GM18505 (cell line): ENCODE data around the gene TRPC4.

ENCODE experiments used
- ATAC-seq: cut with Tn5 transposase; IDR thresholded peaks from one replicate; pipeline ENCODE4 v1.9.1; 2021; ENCODE audit not compliant: unreplicated experiment
- POLR2A ChIP-seq: IDR thresholded peaks from 4 replicates; pipeline ENCODE4 v1.6.1; 2011; ENCODE audit warnings: borderline replicate concordance; ENCODE audit not compliant: insufficient read depth, insufficient read length; ENCODE audit errors: extremely low read depth

The TRPC4 gene

DNA sequence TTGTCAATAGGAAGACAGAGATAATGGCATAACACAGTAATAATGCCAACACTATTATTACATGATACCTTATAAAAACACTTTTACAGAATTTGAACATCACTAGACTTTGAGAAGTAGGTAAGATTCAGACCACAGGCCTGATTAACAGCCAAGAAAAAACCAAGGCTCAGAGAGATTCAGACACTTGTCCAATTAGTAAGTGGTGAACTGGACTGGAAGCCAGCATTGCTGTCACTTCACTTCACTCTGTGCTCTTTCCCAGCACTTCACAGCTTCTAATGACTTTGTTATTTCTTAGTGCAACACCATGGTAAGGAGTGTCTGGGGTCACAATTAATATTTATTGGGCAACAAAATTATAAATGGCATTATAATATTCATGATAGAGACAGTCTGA is 91.9 kb downstream of the TRPC4 start:
- TF ChIP-seq POLR2A, result no peak
- no peak for ATAC-seq

DNA sequence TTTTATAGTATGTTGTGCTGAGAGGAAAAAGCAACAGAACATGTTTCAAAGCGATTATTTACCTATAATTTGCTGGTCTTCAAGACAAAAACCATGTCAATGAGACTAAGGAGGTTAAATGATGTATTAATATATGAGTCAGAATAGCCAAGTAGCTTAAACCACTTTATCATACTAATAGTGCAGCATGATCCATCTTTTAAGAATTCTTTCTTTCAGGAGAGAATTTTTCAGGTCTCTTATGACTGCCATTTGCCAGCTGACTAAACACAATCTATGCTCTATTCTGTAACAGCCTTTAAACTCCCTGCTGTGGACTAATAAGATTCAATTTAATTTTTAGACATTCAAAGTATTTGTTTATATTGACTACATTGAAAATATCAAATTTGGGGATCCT is 93.7 kb downstream of the TRPC4 start:
- no peak for TF ChIP-seq POLR2A
- no peak for ATAC-seq

DNA sequence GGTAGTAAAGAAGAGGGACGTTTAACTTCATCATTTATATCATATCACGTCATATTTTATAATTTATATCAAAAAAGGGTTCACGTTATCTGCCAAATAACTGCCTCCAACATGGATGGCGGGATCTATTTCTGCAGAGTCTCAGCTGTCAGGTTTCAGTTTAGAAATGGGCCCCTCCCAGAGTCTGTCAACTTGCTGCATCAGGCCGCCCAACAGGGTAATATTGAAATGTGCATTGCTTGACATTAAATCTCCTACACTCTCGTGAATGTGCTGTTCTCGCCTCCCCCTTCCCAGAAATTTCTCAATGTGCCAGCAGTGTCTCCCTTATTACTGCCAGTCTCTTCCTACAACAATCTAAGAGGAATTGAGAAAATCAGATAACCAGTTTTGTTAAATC is 96.9 kb downstream of the TRPC4 start:
- ATAC-seq, result no peak
- TF ChIP-seq POLR2A, result no peak

DNA sequence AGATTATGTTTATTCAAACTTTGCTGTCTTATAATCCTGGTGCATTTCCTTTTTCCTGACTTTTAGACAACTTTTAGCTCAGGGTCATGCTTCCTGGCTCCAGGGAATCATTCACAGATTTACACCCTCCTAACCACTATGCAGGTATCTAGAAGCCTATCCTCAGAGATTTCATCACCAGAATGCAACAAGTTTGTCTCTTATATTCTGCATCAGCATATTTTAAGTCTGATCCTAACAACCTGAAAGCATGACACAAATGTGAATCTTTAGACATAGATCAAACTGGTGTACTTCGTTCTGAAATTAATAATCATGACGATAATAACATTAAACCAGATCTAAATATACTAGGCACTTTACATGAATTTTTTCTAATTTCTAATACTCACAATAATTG is 100.0 kb downstream of the TRPC4 start:
- ATAC-seq, result no peak
- TF ChIP-seq POLR2A, result no peak

DNA sequence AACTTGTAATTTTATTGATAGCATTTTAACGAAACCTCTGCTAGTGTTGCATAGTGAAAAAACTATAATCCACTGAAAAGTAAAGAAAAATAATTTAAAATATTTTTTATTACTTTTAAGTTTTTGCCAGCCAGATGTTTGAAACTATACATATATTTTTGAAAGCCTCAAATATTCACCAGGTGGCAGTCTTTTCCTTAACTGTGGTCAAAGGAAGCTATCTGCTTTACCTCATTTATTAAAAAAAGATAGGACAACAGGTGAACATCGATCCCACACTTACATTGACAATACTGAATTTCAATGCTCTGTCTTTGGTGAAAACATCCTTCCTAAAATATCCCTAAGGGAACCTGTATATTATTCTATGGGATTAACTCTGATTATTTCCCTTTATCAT is 100.5 kb downstream of the TRPC4 start:
- TF ChIP-seq POLR2A, result no peak
- no peak for ATAC-seq

DNA sequence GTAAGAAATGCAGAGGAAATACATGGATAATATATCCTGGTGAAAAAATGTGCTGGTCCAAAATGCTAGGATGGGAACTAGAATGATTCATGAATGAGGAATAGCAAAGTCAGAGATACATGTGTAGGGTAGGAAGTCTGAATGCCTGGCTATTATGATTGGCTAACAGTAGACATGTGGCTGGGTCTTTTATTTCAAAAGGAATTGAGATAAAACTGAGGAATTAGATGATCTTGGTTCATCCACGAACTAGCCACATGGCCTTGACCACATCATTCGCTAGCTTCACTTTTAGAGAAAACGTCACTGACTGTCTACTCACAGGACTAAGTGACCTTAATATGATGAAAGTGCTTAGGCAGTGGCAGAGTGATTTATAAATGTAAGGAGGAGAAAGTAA is 103.1 kb downstream of the TRPC4 start:
- no peak for TF ChIP-seq POLR2A
- no peak for ATAC-seq

DNA sequence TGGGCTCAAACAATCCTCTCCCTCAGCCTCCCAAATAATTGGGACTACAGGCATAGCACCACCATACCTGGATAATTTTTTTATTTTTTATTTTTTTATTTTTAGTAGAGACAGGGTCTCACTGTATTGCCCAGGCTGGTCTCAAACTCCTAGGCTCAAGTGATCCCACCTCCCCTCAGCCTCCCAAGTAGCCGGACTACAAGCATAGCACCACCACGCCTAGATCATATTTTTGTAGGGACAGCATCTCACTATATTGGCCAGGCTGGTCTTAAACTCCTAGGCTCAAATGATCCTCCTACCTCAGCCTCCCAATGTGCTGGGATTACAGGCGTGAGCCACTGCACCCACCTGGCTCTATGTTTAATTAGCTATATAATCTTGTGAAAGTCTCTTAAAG is 114.2 kb downstream of the TRPC4 start:
- no peak for ATAC-seq

DNA sequence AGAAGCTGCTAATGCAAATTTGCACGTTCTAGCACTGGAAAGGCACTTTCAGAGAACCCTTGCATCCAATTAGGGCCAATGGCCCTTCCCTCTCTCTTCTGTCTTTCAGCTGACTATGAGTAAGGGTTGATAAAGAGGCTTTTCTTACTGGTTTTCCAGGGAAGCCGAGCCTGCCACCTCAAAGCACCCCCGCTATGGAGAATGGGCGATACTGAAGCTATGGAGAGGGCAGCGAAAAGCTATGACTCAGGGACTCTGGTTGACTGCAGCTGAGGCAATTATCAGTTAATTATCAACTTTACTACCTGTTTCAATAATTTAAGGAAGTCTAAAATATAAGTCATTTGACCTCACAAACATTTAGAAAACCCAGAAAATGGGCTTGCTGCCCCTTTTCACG is 115.8 kb downstream of the TRPC4 start:
- no peak for ATAC-seq

More for the DNA sequence above, 114.2 kb downstream of the TRPC4 start:
- TF ChIP-seq POLR2A, result no peak

DNA sequence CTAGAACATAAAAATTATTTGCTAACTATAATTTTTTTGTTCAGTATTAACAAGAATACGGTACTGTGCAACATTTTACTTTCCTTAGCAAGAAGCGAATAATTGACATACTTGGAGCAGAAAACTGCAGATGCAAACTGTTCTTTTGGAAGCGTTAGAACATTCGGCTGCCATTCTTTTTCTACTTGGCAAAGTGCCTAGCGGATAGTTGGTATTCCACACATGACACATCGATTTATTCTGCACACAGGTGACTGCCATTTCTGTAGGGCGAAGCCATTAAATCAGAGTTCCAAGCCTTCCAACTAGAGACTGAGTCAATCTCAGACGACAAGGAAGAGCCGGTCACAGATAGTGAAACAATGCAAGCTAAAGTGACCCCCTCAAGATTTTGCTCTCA is 117.4 kb downstream of the TRPC4 start:
- TF ChIP-seq POLR2A, result no peak
- ATAC-seq, result no peak

More for the DNA sequence above, 115.8 kb downstream of the TRPC4 start:
- no peak for TF ChIP-seq POLR2A

DNA sequence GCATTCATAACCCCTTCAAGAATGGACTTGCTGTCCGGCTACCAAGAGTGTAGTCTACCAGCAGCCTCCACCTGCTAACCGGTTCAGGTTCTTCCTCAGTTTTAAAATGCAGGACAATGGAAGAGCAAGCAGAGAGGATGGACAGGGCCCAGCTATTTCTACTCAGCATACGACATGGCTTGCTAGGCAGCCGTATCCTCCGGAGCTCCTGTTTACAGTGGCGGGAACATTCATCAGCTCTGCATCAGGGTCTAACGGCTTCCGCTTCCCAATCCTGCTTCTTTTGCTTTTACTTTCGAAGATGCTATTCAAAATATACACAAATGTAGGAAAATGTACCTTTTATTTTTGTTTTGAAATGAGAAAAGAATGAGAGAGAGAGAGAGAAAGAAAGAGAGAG is 118.5 kb downstream of the TRPC4 start:
- no peak for ATAC-seq

DNA sequence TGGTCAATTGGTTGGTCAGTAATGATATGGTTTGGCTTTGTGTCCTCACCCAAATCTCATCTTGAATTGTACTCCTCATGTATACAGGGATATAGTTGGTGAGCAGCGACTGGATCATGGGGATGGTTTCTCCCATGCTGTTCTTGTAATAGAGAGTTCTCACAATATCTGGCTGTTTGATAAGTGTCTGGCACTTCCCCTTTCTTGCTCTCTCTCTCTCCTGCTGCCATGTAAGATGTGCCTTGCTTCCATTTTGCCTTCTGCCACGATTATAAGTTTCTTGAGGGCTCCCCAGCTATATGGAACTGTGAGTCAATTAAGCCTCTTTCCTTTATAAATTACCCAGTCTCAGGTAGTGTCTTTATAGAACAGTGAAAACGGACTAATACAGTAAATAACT is 120.7 kb downstream of the TRPC4 start:
- no peak for ATAC-seq
- no peak for TF ChIP-seq POLR2A

More for the DNA sequence above, 118.5 kb downstream of the TRPC4 start:
- no peak for TF ChIP-seq POLR2A

DNA sequence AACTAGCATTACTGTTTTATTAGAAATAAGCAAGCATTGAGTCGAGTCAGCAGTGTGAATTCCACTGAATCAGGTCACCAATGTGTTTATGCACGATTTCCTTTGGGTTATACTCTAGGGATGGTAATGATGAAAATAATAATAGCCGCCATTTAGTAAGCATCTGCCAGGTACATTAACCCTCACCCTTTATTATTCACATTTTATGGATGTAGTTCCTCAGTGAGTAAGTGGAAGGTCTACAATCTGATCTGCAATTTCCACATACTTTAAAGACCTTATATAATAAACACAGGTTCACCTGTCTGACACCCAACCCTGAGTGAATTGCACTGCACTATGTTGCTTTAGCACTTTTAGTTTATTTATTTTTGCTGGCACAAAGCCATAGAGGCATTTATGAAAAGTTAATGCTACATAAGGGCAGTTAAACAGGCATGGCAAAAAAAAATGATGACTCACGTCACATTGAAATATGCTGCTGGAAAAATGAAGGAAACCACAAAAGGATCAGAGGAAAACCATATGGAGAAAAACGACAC is 122.4 kb downstream of the TRPC4 start:
- no peak for TF ChIP-seq POLR2A
- no peak for ATAC-seq

DNA sequence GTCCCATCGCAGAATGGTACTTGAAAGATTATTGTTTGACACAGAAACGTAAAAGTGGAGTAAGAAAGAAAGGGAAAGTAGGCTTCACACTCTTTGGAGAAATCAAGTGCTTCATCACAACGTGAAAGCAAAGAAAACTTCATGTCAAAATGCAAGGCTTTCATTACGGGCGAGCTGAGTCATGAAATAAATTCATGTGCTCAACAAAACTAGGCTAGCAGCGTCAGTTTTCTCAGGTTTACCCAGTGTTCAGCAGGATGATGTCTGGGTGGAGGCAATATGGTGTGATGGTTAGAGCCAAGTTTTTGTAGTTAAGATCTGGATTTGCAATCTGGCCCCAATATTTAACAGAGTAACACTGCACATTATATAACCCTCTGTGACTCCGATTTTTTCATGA is 128.0 kb downstream of the TRPC4 start:
- no peak for TF ChIP-seq POLR2A
- ATAC-seq, result no peak

DNA sequence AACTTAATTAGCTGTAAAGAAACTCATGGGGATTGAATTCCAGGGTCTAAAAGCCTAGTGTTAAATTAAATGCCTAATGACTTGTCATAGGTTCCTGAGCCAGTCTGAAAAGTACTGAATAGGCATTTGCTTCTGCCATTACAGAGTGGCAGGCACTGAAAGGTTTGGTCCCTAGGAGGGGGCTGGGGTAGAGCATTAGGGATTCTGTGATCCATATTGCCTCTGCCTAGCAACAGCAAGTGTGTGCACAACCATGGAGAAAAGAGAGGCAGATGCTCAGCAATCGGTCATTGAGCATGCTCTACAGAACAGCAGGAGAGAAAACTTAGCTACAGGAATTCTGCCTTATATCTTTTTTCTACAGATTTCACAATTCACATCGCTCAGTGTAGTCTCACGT is 133.5 kb downstream of the TRPC4 start:
- no peak for TF ChIP-seq POLR2A
- no peak for ATAC-seq

DNA sequence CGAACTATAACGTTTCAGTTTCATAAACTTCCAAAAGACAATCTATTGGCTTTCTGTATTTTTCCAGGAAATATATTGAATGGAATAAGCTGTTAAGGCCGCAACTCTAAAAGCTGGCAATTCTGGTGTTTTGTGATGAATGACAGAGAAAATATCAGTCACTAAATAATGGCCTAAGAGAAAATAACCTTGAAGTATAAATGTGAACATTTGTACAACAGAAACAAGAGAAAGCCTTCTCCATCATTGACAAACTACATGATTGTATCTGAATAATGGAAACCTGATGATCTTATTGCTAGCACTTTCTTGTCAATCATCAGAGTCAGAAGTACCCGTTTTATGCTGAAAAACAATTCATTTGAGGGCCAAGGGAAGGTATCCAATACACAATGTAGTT is 134.3 kb downstream of the TRPC4 start:
- ATAC-seq, result no peak

More for the DNA sequence above, 134.3 kb downstream of the TRPC4 start:
- TF ChIP-seq POLR2A, result no peak
